Measurements from ENCODE around the gene BPIFB3.
"Not testable (repeated sequence)": the region's sequence is repeated elsewhere in the genome, so short reads cannot be mapped to it uniquely, and the experiment has no call there.

The BPIFB3 gene

GRCh38 chr20:33031531-33031930 lies 22.2 kb upstream of the BPIFB3 start, which contains the start of gene BPIFB6:
Gene BPIFB6 (plus strand): TSS chr20:33031648. CDS start chr20:33031648, 0 bp downstream.
- H3K4me3 ChIP-seq (ENCODE audit: low read length), result no peak within 1 kb of the TSS
- no peak for TF ChIP-seq ZNF274 (IDR thresholded peaks at IDR 0.05; ENCODE audit: low read depth, low read length)

GRCh38 chr20:33032555-33032954 lies 21.1 kb upstream of the BPIFB3 start:
- TF ChIP-seq ZNF274 (IDR thresholded peaks at IDR 0.05; ENCODE audit: low read depth, low read length), result no peak
- no peak overlapping the region for H3K4me3 ChIP-seq (ENCODE audit: low read length)

GRCh38 chr20:33033381-33033780 lies 20.3 kb upstream of the BPIFB3 start:
- TF ChIP-seq ZNF274 (IDR thresholded peaks at IDR 0.05; ENCODE audit: low read depth, low read length), result no peak
- H3K4me3 ChIP-seq (ENCODE audit: low read length), result no peak overlapping the region

- H3K4me3 ChIP-seq (ENCODE audit: low read length), result no peak overlapping the region
- TF ChIP-seq ZNF274 (IDR thresholded peaks at IDR 0.05; ENCODE audit: low read depth, low read length), result no peak
Observed at GRCh38 chr20:33034115-33034514, 19.6 kb upstream of the BPIFB3 start.

- no peak for TF ChIP-seq ZNF274 (IDR thresholded peaks at IDR 0.05; ENCODE audit: low read depth, low read length)
- H3K4me3 ChIP-seq (ENCODE audit: low read length), result no peak overlapping the region
Observed at GRCh38 chr20:33034901-33035492, 18.7 kb upstream of the BPIFB3 start.

- H3K4me3 ChIP-seq (ENCODE audit: low read length), result no peak overlapping the region
- no peak for TF ChIP-seq ZNF274 (IDR thresholded peaks at IDR 0.05; ENCODE audit: low read depth, low read length)
Observed at GRCh38 chr20:33037456-33037855, 16.2 kb upstream of the BPIFB3 start.

- H3K4me3 ChIP-seq (ENCODE audit: low read length), result no peak overlapping the region
Observed at GRCh38 chr20:33038243-33038642, 15.5 kb upstream of the BPIFB3 start.

GRCh38 chr20:33042430-33042829 lies 11.3 kb upstream of the BPIFB3 start:
- TF ChIP-seq ZNF274 (IDR thresholded peaks at IDR 0.05; ENCODE audit: low read depth, low read length), result no peak

More at GRCh38 chr20:33038243-33038642, 15.5 kb upstream of the BPIFB3 start:
- TF ChIP-seq ZNF274 (IDR thresholded peaks at IDR 0.05; ENCODE audit: low read depth, low read length), result no peak

GRCh38 chr20:33042983-33043730 lies 10.5 kb upstream of the BPIFB3 start:
- no peak for TF ChIP-seq ZNF274 (IDR thresholded peaks at IDR 0.05; ENCODE audit: low read depth, low read length)
- no peak overlapping the region for H3K4me3 ChIP-seq (ENCODE audit: low read length)

More at GRCh38 chr20:33042430-33042829, 11.3 kb upstream of the BPIFB3 start:
- H3K4me3 ChIP-seq (ENCODE audit: low read length), result no peak overlapping the region

- H3K4me3 ChIP-seq (ENCODE audit: low read length), result no peak overlapping the region
- TF ChIP-seq ZNF274 (IDR thresholded peaks at IDR 0.05; ENCODE audit: low read depth, low read length), result no peak
Observed at GRCh38 chr20:33043731-33044181, 9.9 kb upstream of the BPIFB3 start.

GRCh38 chr20:33045129-33045721 lies 8.5 kb upstream of the BPIFB3 start:
- H3K4me3 ChIP-seq (ENCODE audit: low read length), result not testable (repeated sequence)

GRCh38 chr20:33046412-33046811 lies 7.3 kb upstream of the BPIFB3 start:
- no peak for TF ChIP-seq ZNF274 (IDR thresholded peaks at IDR 0.05; ENCODE audit: low read depth, low read length)

GRCh38 chr20:33051333-33051732 lies 2.4 kb upstream of the BPIFB3 start:
- no peak for TF ChIP-seq ZNF274 (IDR thresholded peaks at IDR 0.05; ENCODE audit: low read depth, low read length)
- no peak overlapping the region for H3K4me3 ChIP-seq (ENCODE audit: low read length)

More at GRCh38 chr20:33046412-33046811, 7.3 kb upstream of the BPIFB3 start:
- no peak overlapping the region for H3K4me3 ChIP-seq (ENCODE audit: low read length)

GRCh38 chr20:33054381-33054780 lies 678 bp downstream of the BPIFB3 start:
- no peak overlapping the region for H3K4me3 ChIP-seq (ENCODE audit: low read length)
- no peak for TF ChIP-seq ZNF274 (IDR thresholded peaks at IDR 0.05; ENCODE audit: low read depth, low read length)

GRCh38 chr20:33054791-33055190 lies 1.1 kb downstream of the BPIFB3 start:
- no peak for TF ChIP-seq ZNF274 (IDR thresholded peaks at IDR 0.05; ENCODE audit: low read depth, low read length)
- no peak overlapping the region for H3K4me3 ChIP-seq (ENCODE audit: low read length)
